Measurements from ENCODE around the gene IRF8. TPM values are rescaled to one million over a fixed set of nuclear protein-coding genes. Genes with fewer than 3 reads are reported as not detected.

IRF8 gene
- total and polyA plus RNA-seq, 12 donors = 0.72 to 29.4 (median 2.1) TPM

DNA sequence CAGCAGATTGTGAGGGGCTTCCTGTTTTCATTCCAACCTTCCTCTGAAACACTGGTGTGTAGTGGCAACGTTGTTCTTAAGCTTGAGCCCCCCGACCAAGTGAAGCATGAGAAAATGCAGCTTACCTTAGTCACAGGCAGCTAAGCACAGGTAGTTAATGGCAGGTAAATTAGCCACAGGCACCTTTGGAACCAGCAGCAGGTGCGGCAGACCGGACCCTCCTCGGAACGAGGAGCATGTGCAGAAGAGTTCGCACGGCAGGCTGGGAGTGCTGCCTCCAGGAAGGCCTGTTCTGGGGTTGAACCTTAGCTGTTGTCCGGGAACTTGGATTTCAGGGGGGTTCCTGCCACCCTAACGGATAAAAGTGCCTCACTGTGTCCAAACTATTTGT, 7.2 kb upstream of the IRF8 start:
- ATAC-seq = no peak
- peaks cover 0 to 41% (median 27%) of the 10 kb centered on the region in 7 donors for H3K27me3 ChIP-seq
- WGBS, 2 donors = 85 to 90% methylated on average over 10 of the region's 10 CpGs
- DNase-seq = no peak
- H3K27ac ChIP-seq = no peak overlapping the region
- TF ChIP-seq, protein P1, sequence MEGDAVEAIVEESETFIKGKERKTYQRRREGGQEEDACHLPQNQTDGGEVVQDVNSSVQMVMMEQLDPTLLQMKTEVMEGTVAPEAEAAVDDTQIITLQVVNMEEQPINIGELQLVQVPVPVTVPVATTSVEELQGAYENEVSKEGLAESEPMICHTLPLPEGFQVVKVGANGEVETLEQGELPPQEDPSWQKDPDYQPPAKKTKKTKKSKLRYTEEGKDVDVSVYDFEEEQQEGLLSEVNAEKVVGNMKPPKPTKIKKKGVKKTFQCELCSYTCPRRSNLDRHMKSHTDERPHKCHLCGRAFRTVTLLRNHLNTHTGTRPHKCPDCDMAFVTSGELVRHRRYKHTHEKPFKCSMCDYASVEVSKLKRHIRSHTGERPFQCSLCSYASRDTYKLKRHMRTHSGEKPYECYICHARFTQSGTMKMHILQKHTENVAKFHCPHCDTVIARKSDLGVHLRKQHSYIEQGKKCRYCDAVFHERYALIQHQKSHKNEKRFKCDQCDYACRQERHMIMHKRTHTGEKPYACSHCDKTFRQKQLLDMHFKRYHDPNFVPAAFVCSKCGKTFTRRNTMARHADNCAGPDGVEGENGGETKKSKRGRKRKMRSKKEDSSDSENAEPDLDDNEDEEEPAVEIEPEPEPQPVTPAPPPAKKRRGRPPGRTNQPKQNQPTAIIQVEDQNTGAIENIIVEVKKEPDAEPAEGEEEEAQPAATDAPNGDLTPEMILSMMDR (IDR thresholded peaks at IDR 0.05) = no peak
- H3K36me3 ChIP-seq = no peaks in the 10 kb centered on the region
- intact Hi-C loops (cut with DNase I) = no loop called here
- H3K9me3 ChIP-seq = no peaks in the 10 kb centered on the region
- no peak overlapping the region for H3K4me3 ChIP-seq
- peaks cover 0 to 18% (median 0%) of the 10 kb centered on the region in 9 donors for H3K4me1 ChIP-seq

DNA sequence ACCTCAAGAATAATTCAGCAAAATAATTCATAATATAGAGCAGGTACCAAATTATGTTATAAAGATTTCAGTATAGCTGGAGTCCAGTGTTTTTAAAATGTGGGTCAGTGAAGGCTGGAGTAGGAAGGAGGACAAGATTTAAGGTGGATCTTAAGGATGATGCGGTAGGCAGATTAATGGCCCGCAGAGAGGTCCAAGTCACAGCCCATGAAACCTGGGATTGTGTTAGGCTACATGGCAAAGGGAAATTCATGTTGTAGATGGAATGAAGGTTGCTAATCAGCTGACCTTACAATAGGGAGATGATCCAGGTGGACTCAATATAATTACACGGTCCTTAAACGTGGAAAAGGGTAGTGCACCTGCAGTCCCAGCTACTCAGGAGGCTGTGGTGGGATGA, 6.2 kb upstream of the IRF8 start:
- H3K27me3 ChIP-seq = peaks cover 0 to 36% (median 25%) of the 10 kb centered on the region in 7 donors
- 85 to 87% methylated on average over 4 of the region's 4 CpGs for whole genome bisulfite sequencing, 2 donors

DNA sequence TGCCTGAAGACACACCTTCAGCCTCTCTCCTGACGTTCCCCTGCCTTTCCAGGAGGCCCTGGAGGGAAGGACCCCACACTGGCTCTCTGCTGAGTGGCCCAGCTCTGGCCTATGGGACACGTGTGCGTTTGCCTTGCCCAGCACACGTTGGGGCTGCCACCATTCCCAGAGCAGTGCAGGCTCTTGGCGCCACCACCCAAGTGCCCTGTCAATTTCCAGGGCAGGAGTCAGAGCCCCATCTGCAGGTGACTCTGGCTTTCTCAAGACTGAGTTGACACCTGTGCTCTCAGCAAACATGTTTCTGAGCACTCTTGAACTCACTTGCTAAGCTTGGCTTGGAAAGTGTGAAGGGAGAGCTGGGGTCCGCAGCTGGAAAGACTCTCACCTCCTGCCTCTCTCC, 4.7 kb upstream of the IRF8 start:
- DNase-seq (no peak), ATAC-seq (no peak)
- H3K4me1 ChIP-seq = peaks cover 0 to 28% (median 12%) of the 10 kb centered on the region in 9 donors
- H3K27ac ChIP-seq = no peak overlapping the region
- intact Hi-C loops (cut with DNase I) = no loop called here
- peaks cover 0 to 40% (median 36%) of the 10 kb centered on the region in 7 donors for H3K27me3 ChIP-seq
- TF ChIP-seq, protein P1 (IDR thresholded peaks at IDR 0.05) = no peak
- H3K9me3 ChIP-seq = no peaks in the 10 kb centered on the region
- H3K4me3 ChIP-seq = no peak overlapping the region
- WGBS, 2 donors = 63% methylated on average over 6 of the region's 6 CpGs
- no peaks in the 10 kb centered on the region for H3K36me3 ChIP-seq

More for the DNA sequence above, 6.2 kb upstream of the IRF8 start:
- ATAC-seq (no peak), DNase-seq (no peak)
- peaks cover 0 to 25% (median 0%) of the 10 kb centered on the region in 9 donors for H3K4me1 ChIP-seq
- H3K4me3 ChIP-seq = no peak overlapping the region
- no peak overlapping the region for H3K27ac ChIP-seq
- no peaks in the 10 kb centered on the region for H3K9me3 ChIP-seq
- intact Hi-C loops (cut with DNase I) = no loop called here
- TF ChIP-seq, protein P1 (IDR thresholded peaks at IDR 0.05) = no peak
- H3K36me3 ChIP-seq = no peaks in the 10 kb centered on the region

DNA sequence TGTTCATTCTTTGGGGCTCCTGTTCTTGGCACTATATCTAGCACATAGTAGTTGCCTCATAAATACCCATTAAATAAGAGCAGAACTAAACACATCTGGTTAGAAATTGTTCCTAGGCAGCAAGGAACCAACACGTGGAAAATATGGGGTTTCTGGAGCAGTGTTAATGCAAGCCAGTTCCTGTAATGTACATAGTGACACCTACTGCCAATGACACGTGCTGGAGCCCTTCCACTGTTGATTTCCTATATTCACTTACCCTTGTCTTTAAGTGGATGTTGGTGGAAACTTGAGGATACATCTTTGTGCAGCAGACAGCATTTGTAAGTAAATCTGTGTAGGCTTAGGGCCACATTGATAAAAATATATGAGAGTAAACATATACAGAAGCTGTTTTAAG, 1.6 kb upstream of the IRF8 start:
- peaks cover 0 to 41% (median 15%) of the 10 kb centered on the region in 9 donors for H3K4me1 ChIP-seq
- peaks cover 0 to 66% (median 56%) of the 10 kb centered on the region in 7 donors for H3K27me3 ChIP-seq
- ATAC-seq = no peak
- no peaks in the 10 kb centered on the region for H3K36me3 ChIP-seq
- no peaks in the 10 kb centered on the region for H3K9me3 ChIP-seq
- DNase-seq = no peak
- 16 to 32% methylated on average over 2 of the region's 2 CpGs for WGBS, 2 donors
- TF ChIP-seq, protein P1 (IDR thresholded peaks at IDR 0.05) = no peak
- intact Hi-C loops (cut with DNase I) = no loop called here
- H3K27ac ChIP-seq = no peak overlapping the region
- no peak overlapping the region for H3K4me3 ChIP-seq

All from heart right ventricle (tissue), 16 donors.